Measurements from ENCODE around the gene MAPK10. TPM values are rescaled to one million over a fixed set of nuclear protein-coding genes. Genes with fewer than 3 reads are reported as not detected.

MAPK10 gene
- total and polyA plus RNA-seq, 4 donors = 0.82 to 3.6 (median 2.3) TPM

DNA sequence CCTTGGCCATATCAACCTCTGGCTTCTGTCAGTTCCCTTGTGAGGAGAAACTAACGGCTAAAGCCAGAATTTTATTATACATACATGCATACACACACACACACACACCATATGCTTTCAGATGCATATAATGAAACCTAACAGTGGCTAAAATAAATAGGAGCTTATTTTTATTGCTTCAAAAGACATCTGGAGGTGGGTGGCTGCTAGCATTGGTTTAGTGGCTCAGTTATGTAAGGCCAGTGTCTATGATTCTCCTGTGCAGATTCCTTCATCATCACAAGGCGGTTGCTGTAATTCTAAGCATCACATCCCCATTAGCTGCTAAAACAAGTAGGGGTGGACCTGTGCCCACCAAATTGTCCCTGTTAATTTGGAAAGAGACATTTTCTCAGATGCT is 110.8 kb downstream of the MAPK10 start:
- Histone ChIP-seq H3K36me3 (ENCODE audit: control insufficient read depth in 4 of 4, insufficient read depth in 3 of 4, low read depth in 1 of 4, low read length in 3 of 4) (no peaks in the 10 kb centered on the region), H3K9ac (ENCODE audit: low read depth in 1 of 2, low read length in 2 of 2) (no peak overlapping the region), H3K4me1 (ENCODE audit: control insufficient read depth in 4 of 4, insufficient read depth in 4 of 4, low read length in 3 of 4) (no peaks in the 10 kb centered on the region), H3K4me3 (ENCODE audit: low read depth in 1 of 3, low read length in 3 of 3) (no peak overlapping the region), H3K27me3 (ENCODE audit: control insufficient read depth in 4 of 4, insufficient read depth in 4 of 4, low read length in 3 of 4) (peaks cover 0 to 2% (median 0%) of the 10 kb centered on the region in 4 donors), H3K27ac (ENCODE audit: low read depth in 1 of 2, low read length in 2 of 2) (no peak overlapping the region), H3K9me3 (ENCODE audit: control insufficient read depth in 4 of 4, low read length in 3 of 4) (peaks cover 0 to 3% (median 0%) of the 10 kb centered on the region in 4 donors)
- WGBS = 83% methylated on average over 2 of the region's 2 CpGs
- TF ChIP-seq, protein P1, sequence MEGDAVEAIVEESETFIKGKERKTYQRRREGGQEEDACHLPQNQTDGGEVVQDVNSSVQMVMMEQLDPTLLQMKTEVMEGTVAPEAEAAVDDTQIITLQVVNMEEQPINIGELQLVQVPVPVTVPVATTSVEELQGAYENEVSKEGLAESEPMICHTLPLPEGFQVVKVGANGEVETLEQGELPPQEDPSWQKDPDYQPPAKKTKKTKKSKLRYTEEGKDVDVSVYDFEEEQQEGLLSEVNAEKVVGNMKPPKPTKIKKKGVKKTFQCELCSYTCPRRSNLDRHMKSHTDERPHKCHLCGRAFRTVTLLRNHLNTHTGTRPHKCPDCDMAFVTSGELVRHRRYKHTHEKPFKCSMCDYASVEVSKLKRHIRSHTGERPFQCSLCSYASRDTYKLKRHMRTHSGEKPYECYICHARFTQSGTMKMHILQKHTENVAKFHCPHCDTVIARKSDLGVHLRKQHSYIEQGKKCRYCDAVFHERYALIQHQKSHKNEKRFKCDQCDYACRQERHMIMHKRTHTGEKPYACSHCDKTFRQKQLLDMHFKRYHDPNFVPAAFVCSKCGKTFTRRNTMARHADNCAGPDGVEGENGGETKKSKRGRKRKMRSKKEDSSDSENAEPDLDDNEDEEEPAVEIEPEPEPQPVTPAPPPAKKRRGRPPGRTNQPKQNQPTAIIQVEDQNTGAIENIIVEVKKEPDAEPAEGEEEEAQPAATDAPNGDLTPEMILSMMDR (IDR thresholded peaks at IDR 0.05; ENCODE audit: low read depth, low read length, missing input control) = no peak
- TF ChIP-seq HNF4G (IDR thresholded peaks at IDR 0.05) (no peak), SP1 (IDR thresholded peaks at IDR 0.05) (no peak), RAD21 (IDR thresholded peaks at IDR 0.05) (no peak), JUND (IDR thresholded peaks at IDR 0.05) (no peak), RXRA (IDR thresholded peaks at IDR 0.05) (no peak), FOXA1 (IDR thresholded peaks at IDR 0.05) (no peak)
- TF ChIP-seq, protein P2, sequence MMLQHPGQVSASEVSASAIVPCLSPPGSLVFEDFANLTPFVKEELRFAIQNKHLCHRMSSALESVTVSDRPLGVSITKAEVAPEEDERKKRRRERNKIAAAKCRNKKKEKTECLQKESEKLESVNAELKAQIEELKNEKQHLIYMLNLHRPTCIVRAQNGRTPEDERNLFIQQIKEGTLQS (IDR thresholded peaks at IDR 0.05) = no peak
- TF ChIP-seq, protein P3, sequence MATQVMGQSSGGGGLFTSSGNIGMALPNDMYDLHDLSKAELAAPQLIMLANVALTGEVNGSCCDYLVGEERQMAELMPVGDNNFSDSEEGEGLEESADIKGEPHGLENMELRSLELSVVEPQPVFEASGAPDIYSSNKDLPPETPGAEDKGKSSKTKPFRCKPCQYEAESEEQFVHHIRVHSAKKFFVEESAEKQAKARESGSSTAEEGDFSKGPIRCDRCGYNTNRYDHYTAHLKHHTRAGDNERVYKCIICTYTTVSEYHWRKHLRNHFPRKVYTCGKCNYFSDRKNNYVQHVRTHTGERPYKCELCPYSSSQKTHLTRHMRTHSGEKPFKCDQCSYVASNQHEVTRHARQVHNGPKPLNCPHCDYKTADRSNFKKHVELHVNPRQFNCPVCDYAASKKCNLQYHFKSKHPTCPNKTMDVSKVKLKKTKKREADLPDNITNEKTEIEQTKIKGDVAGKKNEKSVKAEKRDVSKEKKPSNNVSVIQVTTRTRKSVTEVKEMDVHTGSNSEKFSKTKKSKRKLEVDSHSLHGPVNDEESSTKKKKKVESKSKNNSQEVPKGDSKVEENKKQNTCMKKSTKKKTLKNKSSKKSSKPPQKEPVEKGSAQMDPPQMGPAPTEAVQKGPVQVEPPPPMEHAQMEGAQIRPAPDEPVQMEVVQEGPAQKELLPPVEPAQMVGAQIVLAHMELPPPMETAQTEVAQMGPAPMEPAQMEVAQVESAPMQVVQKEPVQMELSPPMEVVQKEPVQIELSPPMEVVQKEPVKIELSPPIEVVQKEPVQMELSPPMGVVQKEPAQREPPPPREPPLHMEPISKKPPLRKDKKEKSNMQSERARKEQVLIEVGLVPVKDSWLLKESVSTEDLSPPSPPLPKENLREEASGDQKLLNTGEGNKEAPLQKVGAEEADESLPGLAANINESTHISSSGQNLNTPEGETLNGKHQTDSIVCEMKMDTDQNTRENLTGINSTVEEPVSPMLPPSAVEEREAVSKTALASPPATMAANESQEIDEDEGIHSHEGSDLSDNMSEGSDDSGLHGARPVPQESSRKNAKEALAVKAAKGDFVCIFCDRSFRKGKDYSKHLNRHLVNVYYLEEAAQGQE (IDR thresholded peaks at IDR 0.05) = no peak
- no peak for DNase-seq (ENCODE audit: low spot score)

DNA sequence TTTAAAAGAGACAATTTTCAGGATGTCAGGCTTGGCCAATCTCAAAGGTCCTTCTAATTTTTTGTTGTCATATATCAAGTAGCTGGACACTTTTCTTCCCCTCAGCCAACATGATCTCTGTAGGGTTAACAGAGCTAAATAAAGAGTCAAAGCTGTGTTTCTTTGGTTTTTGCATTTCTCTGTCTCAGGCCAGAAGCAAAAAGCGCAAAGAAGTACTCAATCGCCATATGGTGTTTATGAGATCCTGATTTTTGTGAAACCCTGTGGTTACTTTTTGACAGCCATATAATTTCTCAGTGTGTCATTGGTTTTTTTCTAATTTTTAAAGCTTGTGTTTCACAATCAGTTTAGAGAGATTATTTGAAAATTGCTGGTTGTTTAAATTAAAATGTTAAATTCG is 111.9 kb downstream of the MAPK10 start:
- Histone ChIP-seq H3K4me3 (ENCODE audit: low read depth in 1 of 3, low read length in 3 of 3) (no peak overlapping the region), H3K36me3 (ENCODE audit: control insufficient read depth in 4 of 4, insufficient read depth in 3 of 4, low read depth in 1 of 4, low read length in 3 of 4) (no peaks in the 10 kb centered on the region), H3K4me1 (ENCODE audit: control insufficient read depth in 4 of 4, insufficient read depth in 4 of 4, low read length in 3 of 4) (no peaks in the 10 kb centered on the region), H3K27ac (ENCODE audit: low read depth in 1 of 2, low read length in 2 of 2) (no peak overlapping the region), H3K27me3 (ENCODE audit: control insufficient read depth in 4 of 4, insufficient read depth in 4 of 4, low read length in 3 of 4) (peaks cover 0 to 2% (median 0%) of the 10 kb centered on the region in 4 donors), H3K9ac (ENCODE audit: low read depth in 1 of 2, low read length in 2 of 2) (no peak overlapping the region), H3K9me3 (ENCODE audit: control insufficient read depth in 4 of 4, low read length in 3 of 4) (peaks cover 0 to 3% (median 0%) of the 10 kb centered on the region in 4 donors)
- DNase-seq (ENCODE audit: low spot score) = no peak
- 79% methylated on average over 3 of the region's 3 CpGs for WGBS
- TF ChIP-seq, protein P4, sequence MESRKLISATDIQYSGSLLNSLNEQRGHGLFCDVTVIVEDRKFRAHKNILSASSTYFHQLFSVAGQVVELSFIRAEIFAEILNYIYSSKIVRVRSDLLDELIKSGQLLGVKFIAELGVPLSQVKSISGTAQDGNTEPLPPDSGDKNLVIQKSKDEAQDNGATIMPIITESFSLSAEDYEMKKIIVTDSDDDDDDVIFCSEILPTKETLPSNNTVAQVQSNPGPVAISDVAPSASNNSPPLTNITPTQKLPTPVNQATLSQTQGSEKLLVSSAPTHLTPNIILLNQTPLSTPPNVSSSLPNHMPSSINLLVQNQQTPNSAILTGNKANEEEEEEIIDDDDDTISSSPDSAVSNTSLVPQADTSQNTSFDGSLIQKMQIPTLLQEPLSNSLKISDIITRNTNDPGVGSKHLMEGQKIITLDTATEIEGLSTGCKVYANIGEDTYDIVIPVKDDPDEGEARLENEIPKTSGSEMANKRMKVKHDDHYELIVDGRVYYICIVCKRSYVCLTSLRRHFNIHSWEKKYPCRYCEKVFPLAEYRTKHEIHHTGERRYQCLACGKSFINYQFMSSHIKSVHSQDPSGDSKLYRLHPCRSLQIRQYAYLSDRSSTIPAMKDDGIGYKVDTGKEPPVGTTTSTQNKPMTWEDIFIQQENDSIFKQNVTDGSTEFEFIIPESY (IDR thresholded peaks at IDR 0.05) = no peak
- no peak for TF ChIP-seq NR2F2 (IDR thresholded peaks at IDR 0.05)
- TF ChIP-seq HNF4G (IDR thresholded peaks at IDR 0.05) = no peak
- TF ChIP-seq, protein P5, sequence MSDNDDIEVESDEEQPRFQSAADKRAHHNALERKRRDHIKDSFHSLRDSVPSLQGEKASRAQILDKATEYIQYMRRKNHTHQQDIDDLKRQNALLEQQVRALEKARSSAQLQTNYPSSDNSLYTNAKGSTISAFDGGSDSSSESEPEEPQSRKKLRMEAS (IDR thresholded peaks at IDR 0.05) = no peak
- TF ChIP-seq, protein P2 (IDR thresholded peaks at IDR 0.05) = no peak
- TF ChIP-seq RXRA (IDR thresholded peaks at IDR 0.05) = no peak
- TF ChIP-seq YY1 (IDR thresholded peaks at IDR 0.05) = no peak
- TF ChIP-seq TAF1 (conservative IDR thresholded peaks at IDR 0.05) = no peak
- no peak for TF ChIP-seq RAD21 (IDR thresholded peaks at IDR 0.05)
- no peak for TF ChIP-seq FOXA2 (IDR thresholded peaks at IDR 0.05)
- TF ChIP-seq, protein P3 (IDR thresholded peaks at IDR 0.05) = no peak
- TF ChIP-seq, protein P1 (IDR thresholded peaks at IDR 0.05; ENCODE audit: low read depth, low read length, missing input control) = no peak
- TF ChIP-seq HNF4A (conservative IDR thresholded peaks at IDR 0.05) = no peak
- TF ChIP-seq SP1 (IDR thresholded peaks at IDR 0.05) = no peak
- TF ChIP-seq JUND (IDR thresholded peaks at IDR 0.05) = no peak
- no peak for TF ChIP-seq GABPA (IDR thresholded peaks at IDR 0.05 in 1 of 2, conservative IDR thresholded peaks at IDR 0.05 in 1 of 2)
- no peak for TF ChIP-seq EGR1 (IDR thresholded peaks at IDR 0.05; ENCODE audit: low read depth in 2 of 2)

Data from liver (tissue), 9 donors.